ENCODE data around the gene CASS4. TPM values are rescaled to one million over a fixed set of nuclear protein-coding genes. Genes with fewer than 3 reads are reported as not detected.

The CASS4 gene
- total RNA-seq, 1 donor = under 0.01 TPM

DNA sequence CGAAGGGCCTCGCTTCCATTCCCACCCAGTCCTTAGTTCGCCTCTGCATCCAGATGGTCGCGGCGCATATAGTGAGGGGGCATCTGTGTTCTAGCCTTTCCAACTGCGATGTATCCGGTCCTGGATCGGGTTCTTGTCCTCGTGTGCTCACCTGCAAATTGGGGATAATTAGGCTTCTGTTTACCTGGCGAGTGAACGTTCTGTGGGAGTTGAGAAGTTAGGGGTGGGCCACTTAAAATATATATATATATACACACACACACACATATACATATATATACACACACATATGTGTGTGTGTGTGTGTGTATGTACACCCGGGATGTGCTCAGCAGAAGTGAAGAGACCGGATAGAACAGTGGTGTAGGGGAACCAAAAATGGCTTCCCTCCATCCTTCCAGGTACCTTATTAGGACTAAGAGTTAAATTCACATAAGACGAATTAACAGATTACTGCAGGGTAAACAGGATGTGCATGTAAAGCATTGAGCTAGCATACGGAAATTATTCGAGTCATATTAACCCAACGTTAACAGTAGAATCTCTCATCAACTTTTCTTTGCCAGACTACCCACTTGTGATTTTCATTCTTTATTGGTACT lies 19.1 kb upstream of the CASS4 start:
- Histone ChIP-seq H3K79me2 (ENCODE audit: insufficient read depth, low read length) (peaks cover 70% of the 10 kb centered on the region), H3K4me1 (ENCODE audit: insufficient read depth, low read length) (peaks cover 18% of the 10 kb centered on the region), H2AFZ (ENCODE audit: low read length) (peak overlapping the region; percentile 89), H4K20me1 (ENCODE audit: insufficient read depth, low read length) (no peaks in the 10 kb centered on the region), H3K27me3 (ENCODE audit: insufficient read depth, low read length) (no peaks in the 10 kb centered on the region), H3K4me2 (ENCODE audit: insufficient read depth, low read length) (peak overlapping the region; percentile 91), H3K4me3 (ENCODE audit: insufficient read depth, low read length) (peak overlapping the region; percentile 95), H3K27ac (ENCODE audit: low read depth, low read length) (peak overlapping the region; percentile 79), H3K36me3 (ENCODE audit: insufficient read depth, low read length) (peaks cover 44% of the 10 kb centered on the region), H3K9me3 (ENCODE audit: low read depth, low read length) (no peaks in the 10 kb centered on the region)
- TF ChIP-seq, protein P1, sequence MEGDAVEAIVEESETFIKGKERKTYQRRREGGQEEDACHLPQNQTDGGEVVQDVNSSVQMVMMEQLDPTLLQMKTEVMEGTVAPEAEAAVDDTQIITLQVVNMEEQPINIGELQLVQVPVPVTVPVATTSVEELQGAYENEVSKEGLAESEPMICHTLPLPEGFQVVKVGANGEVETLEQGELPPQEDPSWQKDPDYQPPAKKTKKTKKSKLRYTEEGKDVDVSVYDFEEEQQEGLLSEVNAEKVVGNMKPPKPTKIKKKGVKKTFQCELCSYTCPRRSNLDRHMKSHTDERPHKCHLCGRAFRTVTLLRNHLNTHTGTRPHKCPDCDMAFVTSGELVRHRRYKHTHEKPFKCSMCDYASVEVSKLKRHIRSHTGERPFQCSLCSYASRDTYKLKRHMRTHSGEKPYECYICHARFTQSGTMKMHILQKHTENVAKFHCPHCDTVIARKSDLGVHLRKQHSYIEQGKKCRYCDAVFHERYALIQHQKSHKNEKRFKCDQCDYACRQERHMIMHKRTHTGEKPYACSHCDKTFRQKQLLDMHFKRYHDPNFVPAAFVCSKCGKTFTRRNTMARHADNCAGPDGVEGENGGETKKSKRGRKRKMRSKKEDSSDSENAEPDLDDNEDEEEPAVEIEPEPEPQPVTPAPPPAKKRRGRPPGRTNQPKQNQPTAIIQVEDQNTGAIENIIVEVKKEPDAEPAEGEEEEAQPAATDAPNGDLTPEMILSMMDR (IDR thresholded peaks at IDR 0.05; ENCODE audit: extremely low read depth, low read depth, low read length) = no peak
- no peak for DNase-seq (ENCODE audit: insufficient read length, low spot score, missing footprints)

DNA sequence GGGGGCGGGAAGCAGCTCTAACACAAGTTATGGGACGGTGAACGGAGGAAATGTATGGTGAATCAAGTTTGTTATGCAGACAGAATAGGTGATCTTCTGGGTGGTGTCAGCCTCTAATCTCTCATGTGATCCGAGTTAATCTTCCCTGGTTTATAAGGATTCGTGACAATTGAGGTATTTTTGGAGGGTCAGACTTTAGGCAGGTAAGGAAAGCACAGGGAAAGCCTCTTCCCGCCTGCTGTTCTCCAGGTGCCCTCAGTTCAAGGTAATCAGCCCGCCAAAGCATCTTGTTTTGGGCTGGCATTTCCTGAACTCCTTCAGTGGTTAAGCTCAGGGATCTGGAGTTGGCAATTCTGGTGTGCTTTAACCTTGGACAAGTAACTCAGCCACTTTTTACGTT lies 18.4 kb upstream of the CASS4 start:
- no peak for DNase-seq (ENCODE audit: insufficient read length, low spot score, missing footprints)
- peaks cover 64% of the 10 kb centered on the region for H3K79me2 ChIP-seq (ENCODE audit: insufficient read depth, low read length)
- H3K36me3 ChIP-seq (ENCODE audit: insufficient read depth, low read length) = peaks cover 47% of the 10 kb centered on the region

DNA sequence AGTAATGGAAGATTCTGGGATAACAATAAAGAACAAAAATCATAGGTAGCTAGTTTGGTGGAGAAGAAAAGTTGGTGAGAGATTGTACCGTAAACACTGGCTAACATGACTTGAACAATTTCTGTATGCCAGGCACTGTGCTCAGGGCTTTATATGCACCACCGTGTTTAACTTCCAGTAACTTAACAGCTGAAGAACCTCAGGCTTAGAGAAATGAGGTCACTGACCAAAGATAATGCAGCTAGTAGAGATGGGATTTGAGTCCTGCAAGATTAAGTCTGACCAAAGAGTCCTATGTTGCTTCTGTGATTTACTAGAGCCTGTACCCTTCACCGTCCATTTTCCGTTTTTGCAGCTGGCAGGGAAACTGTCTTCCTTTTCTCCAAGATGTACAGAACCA lies 16.9 kb upstream of the CASS4 start:
- H3K4me1 ChIP-seq (ENCODE audit: insufficient read depth, low read length) = peaks cover 18% of the 10 kb centered on the region
- H3K27ac ChIP-seq (ENCODE audit: low read depth, low read length) = no peak overlapping the region
- DNase-seq (ENCODE audit: insufficient read length, low spot score, missing footprints) = no peak
- peaks cover 49% of the 10 kb centered on the region for H3K36me3 ChIP-seq (ENCODE audit: insufficient read depth, low read length)
- no peak overlapping the region for H3K4me3 ChIP-seq (ENCODE audit: insufficient read depth, low read length)
- no peaks in the 10 kb centered on the region for H3K27me3 ChIP-seq (ENCODE audit: insufficient read depth, low read length)
- no peak overlapping the region for H2AFZ ChIP-seq (ENCODE audit: low read length)
- TF ChIP-seq, protein P1 (IDR thresholded peaks at IDR 0.05; ENCODE audit: extremely low read depth, low read depth, low read length) = no peak
- H4K20me1 ChIP-seq (ENCODE audit: insufficient read depth, low read length) = no peaks in the 10 kb centered on the region
- H3K9me3 ChIP-seq (ENCODE audit: low read depth, low read length) = no peaks in the 10 kb centered on the region
- peaks cover 49% of the 10 kb centered on the region for H3K79me2 ChIP-seq (ENCODE audit: insufficient read depth, low read length)
- H3K4me2 ChIP-seq (ENCODE audit: insufficient read depth, low read length) = no peak overlapping the region

More for the DNA sequence above, 18.4 kb upstream of the CASS4 start:
- no peaks in the 10 kb centered on the region for H3K9me3 ChIP-seq (ENCODE audit: low read depth, low read length)
- H3K4me2 ChIP-seq (ENCODE audit: insufficient read depth, low read length) = peak overlapping the region; percentile 91
- H3K4me3 ChIP-seq (ENCODE audit: insufficient read depth, low read length) = peak overlapping the region; percentile 95
- TF ChIP-seq, protein P1 (IDR thresholded peaks at IDR 0.05; ENCODE audit: extremely low read depth, low read depth, low read length) = no peak
- H4K20me1 ChIP-seq (ENCODE audit: insufficient read depth, low read length) = no peaks in the 10 kb centered on the region
- H2AFZ ChIP-seq (ENCODE audit: low read length) = peak overlapping the region; percentile 89
- peaks cover 18% of the 10 kb centered on the region for H3K4me1 ChIP-seq (ENCODE audit: insufficient read depth, low read length)
- no peaks in the 10 kb centered on the region for H3K27me3 ChIP-seq (ENCODE audit: insufficient read depth, low read length)
- H3K27ac ChIP-seq (ENCODE audit: low read depth, low read length) = peak overlapping the region; percentile 79

DNA sequence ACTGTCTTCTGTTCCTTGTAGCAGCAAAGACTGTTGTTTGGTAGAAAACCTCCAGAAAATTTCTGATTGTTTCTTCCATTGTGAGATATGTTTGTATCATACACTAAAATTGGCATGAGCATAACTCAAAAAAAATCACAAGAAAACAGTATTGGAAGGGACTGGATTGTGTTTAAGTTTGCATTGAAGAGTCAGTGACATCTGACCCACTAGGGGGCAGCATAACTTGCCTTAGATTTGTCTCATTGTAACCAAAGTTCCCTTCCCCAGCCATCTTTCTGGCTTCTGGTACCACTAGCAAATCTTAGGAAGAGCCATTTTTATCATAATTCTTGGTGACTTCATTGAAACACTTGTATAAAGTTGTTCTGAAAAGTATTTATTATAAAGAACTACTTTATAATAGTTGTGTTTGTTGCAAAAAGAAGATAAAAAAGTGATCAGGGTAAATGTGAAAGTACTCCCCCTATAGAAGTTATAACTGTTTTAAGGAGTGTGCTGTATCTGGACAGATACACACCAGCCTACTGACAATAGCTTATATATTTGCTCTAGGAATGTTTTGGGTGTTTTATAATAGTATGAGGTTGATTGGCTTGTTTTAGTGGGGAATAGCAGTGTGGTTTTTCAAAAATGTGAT lies 11.9 kb upstream of the CASS4 start:
- DNase-seq (ENCODE audit: insufficient read length, low spot score, missing footprints) = no peak
- TF ChIP-seq, protein P1 (IDR thresholded peaks at IDR 0.05; ENCODE audit: extremely low read depth, low read depth, low read length) = peak; percentile 87
- Histone ChIP-seq H4K20me1 (ENCODE audit: insufficient read depth, low read length) (no peaks in the 10 kb centered on the region), H3K4me2 (ENCODE audit: insufficient read depth, low read length) (no peak overlapping the region), H2AFZ (ENCODE audit: low read length) (no peak overlapping the region), H3K27me3 (ENCODE audit: insufficient read depth, low read length) (no peaks in the 10 kb centered on the region), H3K27ac (ENCODE audit: low read depth, low read length) (peak overlapping the region; percentile 32), H3K36me3 (ENCODE audit: insufficient read depth, low read length) (peaks cover 85% of the 10 kb centered on the region), H3K4me1 (ENCODE audit: insufficient read depth, low read length) (no peaks in the 10 kb centered on the region), H3K79me2 (ENCODE audit: insufficient read depth, low read length) (peaks cover 21% of the 10 kb centered on the region), H3K4me3 (ENCODE audit: insufficient read depth, low read length) (no peak overlapping the region), H3K9me3 (ENCODE audit: low read depth, low read length) (no peaks in the 10 kb centered on the region)
